GM12875 (cell line): ENCODE results near the gene KCTD5.
"Not testable (repeated sequence)": the region's sequence is repeated elsewhere in the genome, so short reads cannot be mapped to it uniquely, and the experiment has no call there.

Experiments used
- H3K4me3 ChIP-seq: one replicate; pipeline ENCODE4 v1.5.1; 2011; ENCODE audit warnings: low read depth, low read length, control low read depth
- CTCF ChIP-seq: IDR thresholded peaks from 2 replicates; pipeline ENCODE4 v1.5.1; 2011; ENCODE audit warnings: low read depth, mild to moderate bottlenecking, control low read depth, inconsistent platforms, low read length, moderate library complexity, borderline replicate concordance; ENCODE audit not compliant: insufficient read depth

The KCTD5 gene

GRCh38 chr16:2692948-2693651 is 10.8 kb downstream of the KCTD5 start:
- no peak overlapping the region for H3K4me3 ChIP-seq
- TF ChIP-seq CTCF, result no peak

DNA sequence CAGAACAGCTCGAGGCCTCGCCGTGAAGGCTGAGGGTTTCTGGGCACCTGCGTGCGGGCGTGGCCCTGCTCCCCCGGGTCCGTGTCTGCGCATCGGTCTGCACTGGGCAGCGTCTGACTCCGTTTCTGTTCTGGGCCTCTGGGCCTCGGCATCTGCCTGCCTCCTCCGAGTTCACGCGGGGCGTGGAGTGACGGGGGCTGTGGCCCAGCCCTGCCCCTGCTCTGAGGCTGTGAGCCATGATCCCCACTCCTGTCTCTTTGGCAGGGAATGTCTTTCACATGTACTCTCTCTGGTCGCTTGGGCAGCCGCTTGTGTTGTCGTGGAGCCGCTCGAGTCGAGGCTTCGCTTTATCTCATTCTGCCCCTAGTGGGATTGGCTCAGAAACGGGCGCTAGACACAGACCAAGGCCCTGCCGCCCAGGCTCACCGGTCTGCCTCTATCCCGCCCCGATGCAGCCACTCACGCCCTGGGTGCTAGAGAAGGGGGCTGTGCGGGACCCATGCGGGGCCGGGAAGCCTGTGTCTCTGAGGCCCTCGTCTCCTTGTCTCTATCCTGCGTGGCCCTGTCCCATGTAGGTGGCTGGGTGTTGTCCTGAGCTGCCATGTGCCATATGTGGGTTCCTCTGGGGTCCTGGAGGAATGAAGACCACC is 14.4 kb downstream of the KCTD5 start:
- not testable (repeated sequence) for H3K4me3 ChIP-seq

DNA sequence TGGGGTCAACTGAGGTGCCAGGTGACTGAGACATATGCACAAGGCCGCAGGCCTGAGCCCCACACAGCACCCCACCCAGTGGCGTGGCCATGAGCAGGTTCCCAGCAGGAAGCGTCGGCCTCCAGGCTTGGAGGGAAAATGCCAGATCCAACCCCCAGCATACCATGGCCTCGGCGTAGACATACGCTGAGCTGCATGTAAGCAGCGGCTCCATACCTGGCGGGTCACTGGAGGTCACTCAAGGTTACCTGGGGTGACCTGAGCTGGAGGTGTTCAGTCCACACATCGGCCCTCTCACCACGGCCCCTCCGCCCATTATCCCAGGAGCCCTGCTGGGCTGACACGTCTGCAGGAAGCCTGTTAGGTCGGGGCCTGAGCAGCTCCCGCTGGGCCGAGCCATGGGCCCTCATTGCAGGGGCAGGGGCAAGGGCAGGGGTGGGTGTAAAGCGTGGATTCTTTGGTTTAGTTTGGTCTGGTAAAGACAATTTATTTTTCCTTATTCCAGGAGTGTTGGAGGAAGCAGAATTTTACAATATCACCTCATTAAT is 15.2 kb downstream of the KCTD5 start:
- no peak for TF ChIP-seq CTCF
- H3K4me3 ChIP-seq, result no peak overlapping the region

DNA sequence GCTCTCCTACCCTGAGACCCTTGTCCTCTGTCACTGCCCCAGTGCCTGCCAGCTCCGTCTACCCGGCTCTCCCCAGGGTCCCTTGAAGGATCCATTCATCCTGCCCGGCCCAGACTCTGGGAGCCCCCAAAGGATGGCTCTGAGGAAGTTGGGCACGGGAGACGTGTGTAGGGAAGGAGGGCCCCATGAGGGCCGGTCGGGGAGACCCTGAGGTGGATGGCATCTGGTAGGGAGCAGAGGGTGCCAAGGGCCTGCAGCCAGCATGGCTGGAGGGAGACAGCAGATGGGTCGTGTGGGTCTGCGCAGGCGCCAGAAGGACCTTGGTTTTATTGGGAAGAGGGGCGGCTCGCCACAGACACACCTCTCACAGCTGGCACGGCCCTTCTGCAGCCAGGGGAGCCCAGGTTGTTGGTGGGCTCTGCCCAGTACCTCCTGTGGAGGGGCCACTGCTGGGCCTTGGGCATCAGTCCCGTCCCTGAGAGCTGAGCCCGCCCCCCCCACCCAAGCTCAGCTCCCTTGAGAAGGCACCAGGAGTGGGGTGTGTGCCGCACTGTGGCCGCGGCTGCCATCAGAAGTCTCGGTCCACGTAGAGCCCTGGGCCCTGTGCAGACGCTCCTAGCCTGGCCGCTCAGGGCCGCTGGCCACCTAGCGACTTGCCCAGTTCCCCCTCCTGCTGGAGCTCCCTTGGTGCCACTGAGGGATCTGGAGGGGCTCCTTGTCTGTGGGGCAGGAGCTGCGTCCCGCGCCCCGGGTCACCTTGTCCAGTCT is 16.0 kb downstream of the KCTD5 start:
- H3K4me3 ChIP-seq, result no peak overlapping the region
- TF ChIP-seq CTCF, result no peak

DNA sequence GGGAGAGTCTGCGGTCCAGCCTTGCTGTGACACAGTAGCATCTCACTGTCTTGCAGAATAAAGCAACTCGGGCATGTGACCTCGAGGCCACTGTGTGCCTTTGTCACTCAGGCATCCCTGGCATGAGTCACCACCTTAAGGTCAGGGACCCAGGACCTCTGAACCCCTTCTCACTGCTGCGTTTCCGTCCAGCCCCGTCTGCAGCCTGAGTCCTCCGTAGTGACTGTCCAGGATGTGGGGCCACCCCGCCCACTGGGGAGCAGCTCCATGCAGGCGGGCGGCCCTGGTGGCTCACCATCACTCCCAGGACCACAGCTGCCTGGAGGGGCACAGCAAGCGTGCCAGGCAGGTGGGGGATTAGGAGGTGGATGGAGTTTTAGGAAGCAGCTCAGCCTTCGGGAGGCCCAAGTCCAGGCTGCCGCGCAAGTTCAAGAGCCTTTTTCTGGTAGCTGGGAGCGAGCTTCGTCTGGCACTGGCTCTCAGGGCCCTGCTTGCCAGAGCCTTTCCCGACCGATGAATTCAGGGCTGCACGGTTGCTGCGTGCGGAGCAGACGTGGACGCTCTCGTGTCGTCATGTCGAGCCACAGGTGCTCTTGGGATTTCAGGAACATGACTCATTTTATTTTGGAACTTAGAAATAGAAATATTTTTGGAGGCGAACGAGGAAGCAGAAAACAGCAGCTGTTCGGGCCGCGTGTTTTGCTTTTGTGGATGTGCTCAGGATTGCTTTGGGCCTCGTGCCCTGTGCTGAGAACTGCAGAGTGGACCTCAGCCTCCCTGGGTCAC is 16.8 kb downstream of the KCTD5 start:
- no peak for TF ChIP-seq CTCF
- H3K4me3 ChIP-seq, result no peak overlapping the region

- H3K4me3 ChIP-seq, result no peak overlapping the region
- no peak for TF ChIP-seq CTCF
Observed at GRCh38 chr16:2699791-2700600, 17.7 kb downstream of the KCTD5 start.
